Mesendoderm (in vitro differentiated cells): ENCODE results near the gene CD226.
"Not testable (repeated sequence)": the region's sequence is repeated elsewhere in the genome, so short reads cannot be mapped to it uniquely, and the experiment has no call there.

ENCODE experiments used
- DNase-seq: peaks from one replicate; pipeline ENCODE4 v3.0.0; 2013
- H2AK5ac ChIP-seq: 2 replicates; pipeline ENCODE4 v1.6.1; 2013; ENCODE audit warnings: low read length, inconsistent platforms
- H2BK120ac ChIP-seq: 2 replicates; pipeline ENCODE4 v1.6.1; 2013; ENCODE audit warnings: low read depth, mild to moderate bottlenecking, low read length, moderate library complexity, mixed read lengths
- H2BK15ac ChIP-seq: replicated peaks from 2 replicates; pipeline ENCODE4 v1.6.1; 2013; ENCODE audit warnings: low read depth, mild to moderate bottlenecking, moderate library complexity
- H2BK5ac ChIP-seq: 2 replicates; pipeline ENCODE4 v1.6.1; 2013; ENCODE audit warnings: low read length, inconsistent platforms
- H3K18ac ChIP-seq: 2 replicates; pipeline ENCODE4 v1.6.1; 2013; ENCODE audit warnings: mild to moderate bottlenecking, low read length, mixed read lengths
- H3K23ac ChIP-seq: one replicate; pipeline ENCODE4 v1.6.1; 2013; ENCODE audit warnings: low read length
- H3K27ac ChIP-seq: 2 replicates; pipeline ENCODE4 v1.5.1; 2013; ENCODE audit warnings: low read depth, mild to moderate bottlenecking, inconsistent platforms, low read length, moderate library complexity
- H3K27me3 ChIP-seq: 2 replicates; pipeline ENCODE4 v1.6.1; 2013; ENCODE audit warnings: low read length, control low read depth, mild to moderate bottlenecking, inconsistent platforms; ENCODE audit not compliant: insufficient read depth, poor library complexity
- H3K36me3 ChIP-seq: 2 replicates; pipeline ENCODE4 v1.6.1; 2013; ENCODE audit warnings: low read length, inconsistent platforms; ENCODE audit not compliant: control insufficient read depth, insufficient read depth
- H3K4ac ChIP-seq: one replicate; pipeline ENCODE4 v1.6.1; 2013; ENCODE audit warnings: low read depth, mild to moderate bottlenecking, low read length, moderate library complexity
- H3K4me1 ChIP-seq: 2 replicates; pipeline ENCODE4 v1.6.1; 2013; ENCODE audit warnings: low read depth, low read length, inconsistent platforms; ENCODE audit not compliant: control insufficient read depth
- H3K4me2 ChIP-seq: 2 replicates; pipeline ENCODE4 v1.6.1; 2013; ENCODE audit warnings: low read length
- H3K4me3 ChIP-seq: 2 replicates; pipeline ENCODE4 v1.5.1; 2013; ENCODE audit warnings: mild to moderate bottlenecking, low read length
- H3K56ac ChIP-seq: one replicate; pipeline ENCODE4 v1.6.1; 2013; ENCODE audit warnings: low read length
- H3K79me1 ChIP-seq: 2 replicates; pipeline ENCODE4 v1.6.1; 2013; ENCODE audit warnings: low read length, inconsistent platforms
- H3K79me2 ChIP-seq: 2 replicates; pipeline ENCODE4 v1.6.1; 2013; ENCODE audit warnings: mild to moderate bottlenecking, low read length; ENCODE audit not compliant: control insufficient read depth, insufficient read depth
- H3K9ac ChIP-seq: 2 replicates; pipeline ENCODE4 v1.6.1; 2013; ENCODE audit warnings: low read length, inconsistent platforms
- H4K5ac ChIP-seq: one replicate; pipeline ENCODE4 v1.6.1; 2013; ENCODE audit warnings: low read length
- H4K8ac ChIP-seq: one replicate; pipeline ENCODE4 v1.6.1; 2013; ENCODE audit warnings: low read depth, mild to moderate bottlenecking, control low read depth, low read length, moderate library complexity
- WGBS: extraction: QIAGEN DNeasy Blood & Tissue Kit; methylation state at CpG from one replicate; pipeline ENCODE4 v1.1.7; 2013; ENCODE audit warnings: low lambda C conversion rate, missing lambda C conversion rate; ENCODE audit not compliant: insufficient coverage; ENCODE audit errors: extremely low coverage; 5-methylcytosine and 5-hydroxymethylcytosine counted together

CD226 gene

GRCh38 chr18:69941183-69941582 lies 6.5 kb downstream of the CD226 start:
- Histone ChIP-seq H2AK5ac (no peak overlapping the region), H3K9ac (no peak overlapping the region), H3K4me1 (no peaks in the 10 kb centered on the region), H3K79me1 (no peaks in the 10 kb centered on the region), H4K5ac (no peak overlapping the region), H3K18ac (no peak overlapping the region), H2BK15ac (no peak overlapping the region), H3K27ac (no peak overlapping the region), H4K8ac (no peak overlapping the region), H3K56ac (no peak overlapping the region), H3K36me3 (no peaks in the 10 kb centered on the region), H2BK120ac (no peak overlapping the region), H2BK5ac (no peak overlapping the region), H3K79me2 (no peaks in the 10 kb centered on the region), H3K4ac (no peak overlapping the region), H3K4me2 (no peak overlapping the region), H3K27me3 (no peaks in the 10 kb centered on the region), H3K4me3 (no peak overlapping the region), H3K23ac (no peak overlapping the region)
- no peak for DNase-seq
- WGBS: no CpG with 5 or more reads among the region's 1 CpG

- H3K18ac ChIP-seq, H2AK5ac ChIP-seq, H3K9ac ChIP-seq, H3K4me2 ChIP-seq, H3K36me3 ChIP-seq, H2BK15ac ChIP-seq, H3K56ac ChIP-seq, H2BK120ac ChIP-seq, DNase-seq, H3K79me2 ChIP-seq, H3K27ac ChIP-seq, H3K79me1 ChIP-seq, H2BK5ac ChIP-seq, H4K8ac ChIP-seq, H3K4ac ChIP-seq, H3K27me3 ChIP-seq, H3K23ac ChIP-seq, H3K4me1 ChIP-seq, H4K5ac ChIP-seq, H3K4me3 ChIP-seq: not testable (repeated sequence)
- no CpG with 5 or more reads among the region's 4 CpGs for WGBS
Measured at GRCh38 chr18:69939812-69940211, 7.9 kb downstream of the CD226 start.

GRCh38 chr18:69936191-69936558 lies 11.5 kb downstream of the CD226 start:
- H2BK5ac ChIP-seq: no peak overlapping the region
- H2AK5ac ChIP-seq: peak overlapping the region; percentile 59
- DNase-seq: no peak
- H3K79me1 ChIP-seq: no peaks in the 10 kb centered on the region
- H3K4ac ChIP-seq: peak overlapping the region; percentile 64
- H3K9ac ChIP-seq: no peak overlapping the region
- no peak overlapping the region for H3K23ac ChIP-seq
- H3K4me1 ChIP-seq: peaks cover 11% of the 10 kb centered on the region
- no peak overlapping the region for H3K4me2 ChIP-seq
- H3K36me3 ChIP-seq: no peaks in the 10 kb centered on the region
- H4K8ac ChIP-seq: no peak overlapping the region
- H3K18ac ChIP-seq: peak overlapping the region; percentile 54
- WGBS: no CpG with 5 or more reads among the region's 4 CpGs
- H3K4me3 ChIP-seq: no peak overlapping the region
- H3K56ac ChIP-seq: no peak overlapping the region
- no peak overlapping the region for H2BK120ac ChIP-seq
- no peak overlapping the region for H3K27ac ChIP-seq
- H2BK15ac ChIP-seq: peak overlapping the region; percentile 21
- no peaks in the 10 kb centered on the region for H3K27me3 ChIP-seq
- H4K5ac ChIP-seq: no peak overlapping the region
- H3K79me2 ChIP-seq: no peaks in the 10 kb centered on the region

GRCh38 chr18:69935319-69936190 lies 12.1 kb downstream of the CD226 start:
- Histone ChIP-seq H3K36me3 (no peaks in the 10 kb centered on the region), H3K9ac (no peak overlapping the region), H3K27ac (peak overlapping the region; percentile 36), H4K8ac (no peak overlapping the region), H4K5ac (no peak overlapping the region), H2BK120ac (peak overlapping the region; percentile 84), H2AK5ac (no peak overlapping the region), H3K4ac (peak overlapping the region; percentile 64), H3K79me1 (no peaks in the 10 kb centered on the region), H3K27me3 (no peaks in the 10 kb centered on the region), H3K23ac (no peak overlapping the region), H2BK5ac (peak overlapping the region; percentile 74), H3K4me1 (peaks cover 11% of the 10 kb centered on the region), H3K4me2 (no peak overlapping the region), H3K56ac (peak overlapping the region; percentile 51), H3K79me2 (no peaks in the 10 kb centered on the region), H2BK15ac (peak overlapping the region; percentile 21), H3K18ac (peak overlapping the region; percentile 54), H3K4me3 (no peak overlapping the region)
- peak; percentile 96 for DNase-seq
- WGBS: no CpG with 5 or more reads among the region's 12 CpGs

- H3K18ac ChIP-seq: no peak overlapping the region
- H3K4ac ChIP-seq: no peak overlapping the region
- H3K4me2 ChIP-seq: no peak overlapping the region
- no peak overlapping the region for H3K9ac ChIP-seq
- no peak overlapping the region for H4K5ac ChIP-seq
- no peak overlapping the region for H3K4me3 ChIP-seq
- no peaks in the 10 kb centered on the region for H3K27me3 ChIP-seq
- H2BK15ac ChIP-seq: no peak overlapping the region
- peak; percentile 81 for DNase-seq
- H3K56ac ChIP-seq: no peak overlapping the region
- peak overlapping the region; percentile 13 for H2BK5ac ChIP-seq
- H3K79me1 ChIP-seq: no peaks in the 10 kb centered on the region
- no peak overlapping the region for H2BK120ac ChIP-seq
- peak overlapping the region; percentile 43 for H3K27ac ChIP-seq
- no peaks in the 10 kb centered on the region for H3K79me2 ChIP-seq
- no peak overlapping the region for H2AK5ac ChIP-seq
- 100% methylated on average over 1 of the region's 4 CpGs for WGBS
- peaks cover 11% of the 10 kb centered on the region for H3K4me1 ChIP-seq
- H3K36me3 ChIP-seq: no peaks in the 10 kb centered on the region
- H3K23ac ChIP-seq: no peak overlapping the region
- H4K8ac ChIP-seq: no peak overlapping the region
Measured at GRCh38 chr18:69934601-69935265, 12.9 kb downstream of the CD226 start.
